Suppressor macrophage (primary cell): ENCODE results near the gene PPM1K.
"Not testable (repeated sequence)": the region's sequence is repeated elsewhere in the genome, so short reads cannot be mapped to it uniquely, and the experiment has no call there.

Experiments
- DNase-seq, 4 experiments: peaks; one replicate each; pipeline ENCODE4 v3.0.0-alpha.2; 2020 to 2022
- total RNA-seq, 17 experiments: gene quantifications; one replicate each; lab custom pipeline; 2026; ENCODE audit warnings: mixed read lengths in 6 of 17, inconsistent platforms in 3 of 17; lab: John Stamatoyannopoulos, UW

Gene PPM1K
- 8.9 to 266 (median 22.7) reads per million in 17 experiments for total RNA-seq

GRCh38 chr4:88284439-88285234 is at the start of gene PPM1K:
TSS of gene PPM1K (minus strand) at chr4:88284561. CDS start at chr4:88278583, 5,978 bp downstream.
- DNase-seq, result peak; percentile 99 to 100 (median 100)

GRCh38 chr4:88333741-88334405 is 49.5 kb upstream of the PPM1K start:
- peak in 2 of 4 experiments; percentile 6 to 14 for DNase-seq

- DNase-seq, result no peak
These were observed 43.3 kb upstream of the PPM1K start for GRCh38 chr4:88327665-88328064.

GRCh38 chr4:88320780-88321373 is 36.5 kb upstream of the PPM1K start:
- DNase-seq, result peak; percentile 72 to 88 (median 84)

- no peak for DNase-seq
These were observed 35.9 kb upstream of the PPM1K start for GRCh38 chr4:88320224-88320779.

GRCh38 chr4:88318751-88319350 is 34.5 kb upstream of the PPM1K start:
- no peak for DNase-seq

GRCh38 chr4:88315460-88316017 is 31.2 kb upstream of the PPM1K start:
- no peak for DNase-seq

GRCh38 chr4:88313088-88313624 is 28.8 kb upstream of the PPM1K start:
- not testable (repeated sequence) for DNase-seq

GRCh38 chr4:88308587-88308986 is 24.2 kb upstream of the PPM1K start:
- no peak for DNase-seq

- DNase-seq, result no peak
These were observed 13.5 kb upstream of the PPM1K start for GRCh38 chr4:88297725-88298454.

- no peak for DNase-seq
These were observed 12.8 kb upstream of the PPM1K start for GRCh38 chr4:88297212-88297516.

GRCh38 chr4:88296413-88297211 is 12.3 kb upstream of the PPM1K start:
- DNase-seq, result no peak

GRCh38 chr4:88295656-88296055 is 11.3 kb upstream of the PPM1K start:
- DNase-seq, result no peak

GRCh38 chr4:88291003-88291402 is 6.6 kb upstream of the PPM1K start:
- no peak for DNase-seq

- DNase-seq, result no peak
These were observed 2.5 kb upstream of the PPM1K start for GRCh38 chr4:88286897-88287296.

- DNase-seq, result no peak
These were observed 883 bp upstream of the PPM1K start for GRCh38 chr4:88285235-88285653.

GRCh38 chr4:88283661-88284438 is 511 bp downstream of the PPM1K start:
- DNase-seq, result peak; percentile 65 to 84 (median 77)

GRCh38 chr4:88280228-88280795 is 4.0 kb downstream of the PPM1K start:
- DNase-seq, result no peak

- peak in 2 of 4 experiments; percentile 19 to 24 for DNase-seq
These were observed 6.6 kb downstream of the PPM1K start for GRCh38 chr4:88277711-88278225.
